HG02970 (cell line): Measurements from ENCODE around the gene LTC4S.
"Not testable (repeated sequence)": the region's sequence is repeated elsewhere in the genome, so short reads cannot be mapped to it uniquely, and the experiment has no call there.

Experiments
- ATAC-seq: cut with Tn5 transposase; IDR thresholded peaks from one replicate; pipeline ENCODE4 v1.9.1; 2021; ENCODE audit warnings: mild to moderate bottlenecking, moderate library complexity, moderate number of reproducible peaks; ENCODE audit not compliant: unreplicated experiment, low FRiP score

The LTC4S gene

DNA sequence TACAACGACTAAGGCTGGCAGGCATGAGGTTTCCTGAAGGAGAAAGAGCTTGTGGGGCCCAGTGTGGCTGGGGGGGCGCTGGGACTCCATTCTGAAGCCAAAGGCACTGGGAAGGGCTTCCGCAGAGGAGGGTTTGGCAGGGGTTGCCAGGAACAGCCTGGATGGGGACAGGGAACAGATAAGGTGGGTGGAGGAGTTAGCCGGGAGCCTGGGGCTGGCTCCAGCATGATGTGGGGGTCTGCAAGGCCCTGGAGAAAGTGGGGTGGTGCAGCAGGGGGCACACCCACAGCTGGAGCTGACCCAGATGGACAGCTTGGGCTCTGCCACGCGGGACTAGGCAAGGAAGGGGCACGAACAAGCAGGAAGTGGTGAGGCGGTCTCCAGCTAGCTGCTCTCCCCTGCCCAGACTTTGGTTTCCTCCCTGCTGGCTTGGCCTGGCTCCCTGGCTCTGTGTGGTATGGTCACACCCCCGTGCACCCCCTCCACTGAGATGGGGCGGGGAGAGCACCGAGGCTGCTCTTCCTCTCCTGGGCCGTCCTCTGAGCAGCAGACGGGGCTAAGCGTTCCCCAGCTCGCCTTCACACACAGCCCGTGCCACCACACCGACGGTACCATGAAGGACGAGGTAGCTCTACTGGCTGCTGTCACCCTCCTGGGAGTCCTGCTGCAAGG, at the start of gene LTC4S:
Gene LTC4S, plus strand, starts transcription at position 519 of the 672 bp plus-strand sequence. Its CDS starts 95 bp downstream, at position 614.
- no peak for ATAC-seq

- ATAC-seq: not testable (repeated sequence)
Measured at GRCh38 chr5:179744106-179744505, 49.7 kb upstream of the LTC4S start.

DNA sequence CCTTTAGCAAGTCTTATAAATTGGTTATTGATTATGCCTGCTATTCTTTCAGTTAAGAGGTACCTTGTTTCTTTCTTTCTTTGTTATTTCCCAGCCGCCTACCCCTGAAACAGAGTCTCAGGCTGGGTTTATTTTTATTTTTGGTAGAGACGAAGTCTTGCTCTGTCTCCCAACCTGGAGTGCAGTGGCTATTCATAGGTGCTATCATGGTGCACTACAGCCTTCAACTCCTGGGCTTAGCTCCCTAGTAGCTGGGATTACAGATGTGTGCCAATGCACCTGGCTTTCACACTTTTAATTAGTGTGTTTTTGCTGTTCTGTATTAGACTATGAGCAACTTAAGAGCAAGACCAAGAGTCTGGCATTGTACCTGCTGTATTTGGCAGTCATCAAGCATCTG, 46.9 kb upstream of the LTC4S start:
- ATAC-seq: no peak

- no peak for ATAC-seq
Measured at GRCh38 chr5:179747811-179748210, 46.0 kb upstream of the LTC4S start.

GRCh38 chr5:179749857-179750508, 43.8 kb upstream of the LTC4S start:
- ATAC-seq: no peak

- ATAC-seq: no peak
Measured at GRCh38 chr5:179753971-179754370, 39.8 kb upstream of the LTC4S start.

GRCh38 chr5:179755022-179755421, 38.8 kb upstream of the LTC4S start:
- no peak for ATAC-seq

DNA sequence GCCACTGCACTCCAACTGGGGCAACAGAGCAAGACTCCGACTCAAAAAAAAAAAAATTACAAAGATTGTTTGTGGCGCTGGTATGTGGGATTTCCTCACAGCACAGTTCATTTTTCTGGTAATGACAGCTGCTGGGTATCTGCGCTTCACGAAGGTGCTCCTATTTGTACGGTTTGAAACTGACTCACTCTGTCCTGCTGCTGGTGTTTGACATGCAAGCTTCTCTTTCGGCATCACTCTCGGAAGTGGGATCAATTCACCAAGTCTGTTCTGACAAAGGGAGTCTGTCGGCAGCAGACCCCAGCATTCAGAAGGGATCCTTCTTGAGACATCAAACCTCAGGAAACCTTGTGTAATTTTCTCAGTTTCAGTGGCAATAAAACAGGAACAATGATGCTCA, 34.8 kb upstream of the LTC4S start:
- no peak for ATAC-seq

GRCh38 chr5:179759581-179760551, 33.9 kb upstream of the LTC4S start:
- ATAC-seq: no peak

GRCh38 chr5:179762079-179762780, 31.6 kb upstream of the LTC4S start:
- no peak for ATAC-seq

GRCh38 chr5:179762781-179763176, 31.0 kb upstream of the LTC4S start:
- ATAC-seq: no peak

DNA sequence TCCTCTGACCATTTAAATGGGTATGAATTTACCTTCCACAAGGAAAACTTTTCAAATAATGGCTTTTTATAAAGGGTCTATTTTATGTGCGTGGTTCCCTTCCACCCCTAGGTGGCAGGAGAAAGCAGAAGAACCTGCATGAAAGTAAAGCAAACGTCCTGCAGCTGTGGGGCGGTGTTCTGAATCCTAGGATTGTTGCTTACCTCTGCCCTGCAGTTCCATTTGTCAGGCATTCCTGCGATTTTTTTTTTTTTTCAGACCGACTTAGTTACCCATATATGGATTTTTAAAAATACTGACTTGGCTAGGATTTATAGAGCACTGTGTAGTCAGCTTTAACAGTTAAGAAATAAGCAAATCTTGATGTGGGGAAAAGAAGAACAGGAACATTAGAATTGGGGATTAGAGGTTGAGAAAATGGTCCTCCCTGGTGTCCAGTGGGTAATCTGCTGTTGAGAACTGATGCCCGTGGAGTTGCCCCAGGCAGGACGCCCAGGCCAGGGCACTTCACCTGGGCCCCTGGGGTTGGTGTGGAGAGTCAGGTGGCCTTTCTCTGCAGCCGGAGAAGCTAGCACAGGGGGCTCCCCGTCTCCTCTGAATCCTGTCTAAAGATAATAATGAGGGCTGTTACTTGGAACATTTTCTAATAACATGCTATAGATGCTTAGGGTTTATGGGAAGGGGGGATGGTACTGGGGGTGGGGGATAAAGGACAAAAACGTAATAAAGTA, 30.4 kb upstream of the LTC4S start:
- ATAC-seq: no peak

DNA sequence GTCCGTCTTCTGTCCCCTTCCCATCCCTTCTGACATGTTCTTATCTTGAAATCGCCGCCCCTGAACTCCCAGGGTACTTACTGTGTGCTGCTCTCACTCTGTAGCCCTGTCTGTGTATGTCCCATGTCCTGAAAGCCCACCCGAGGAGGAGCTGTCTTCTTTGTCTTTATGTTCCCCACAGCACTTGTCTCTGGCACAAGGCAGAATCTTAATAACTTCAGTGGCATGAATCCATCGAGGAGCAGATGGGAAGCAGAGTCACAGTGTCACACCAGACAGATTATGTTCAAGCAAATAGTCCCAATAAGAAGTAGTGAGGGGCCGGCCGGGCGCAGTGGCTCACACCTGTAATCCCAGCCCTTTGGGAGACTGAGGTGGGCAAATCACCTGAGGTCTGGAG, 29.7 kb upstream of the LTC4S start:
- ATAC-seq: no peak

- no peak for ATAC-seq
Measured at GRCh38 chr5:179765400-179765799, 28.4 kb upstream of the LTC4S start.

- ATAC-seq: no peak
Measured at GRCh38 chr5:179766021-179766725, 27.6 kb upstream of the LTC4S start.

DNA sequence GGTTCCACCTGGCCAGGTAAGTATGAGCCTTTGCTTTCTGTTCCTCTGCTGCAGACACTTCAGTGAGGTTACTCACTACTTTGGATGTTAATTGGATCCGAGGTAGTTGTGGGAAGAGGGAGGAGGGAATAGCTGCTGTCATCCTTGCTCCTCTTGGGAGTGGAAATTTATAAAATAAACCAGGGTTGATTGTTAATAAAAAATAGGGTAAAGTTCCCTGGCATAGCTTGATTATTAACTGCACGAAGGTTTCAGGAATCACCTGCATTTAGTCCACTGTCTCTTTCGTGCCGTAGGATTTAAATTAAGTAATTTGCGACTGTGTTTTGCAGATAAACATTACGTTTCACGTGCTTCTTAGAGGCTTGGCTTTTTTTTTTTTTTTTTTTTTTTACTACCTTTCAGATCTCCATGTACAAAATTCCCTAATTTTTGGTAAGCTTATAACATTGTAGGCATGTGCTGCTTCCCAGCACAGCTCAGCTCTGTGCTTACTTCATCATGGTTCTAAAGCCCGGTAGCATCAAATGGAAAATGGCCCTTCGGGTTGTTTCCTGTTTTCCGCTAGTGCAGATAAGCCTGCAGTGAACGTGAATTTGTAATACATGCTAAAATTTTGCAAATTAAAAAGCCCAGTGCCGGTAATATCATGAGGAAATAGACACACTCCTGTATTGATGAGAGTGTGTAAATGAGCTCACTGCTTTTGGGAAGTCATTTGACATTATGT, 26.9 kb upstream of the LTC4S start:
- ATAC-seq: no peak

DNA sequence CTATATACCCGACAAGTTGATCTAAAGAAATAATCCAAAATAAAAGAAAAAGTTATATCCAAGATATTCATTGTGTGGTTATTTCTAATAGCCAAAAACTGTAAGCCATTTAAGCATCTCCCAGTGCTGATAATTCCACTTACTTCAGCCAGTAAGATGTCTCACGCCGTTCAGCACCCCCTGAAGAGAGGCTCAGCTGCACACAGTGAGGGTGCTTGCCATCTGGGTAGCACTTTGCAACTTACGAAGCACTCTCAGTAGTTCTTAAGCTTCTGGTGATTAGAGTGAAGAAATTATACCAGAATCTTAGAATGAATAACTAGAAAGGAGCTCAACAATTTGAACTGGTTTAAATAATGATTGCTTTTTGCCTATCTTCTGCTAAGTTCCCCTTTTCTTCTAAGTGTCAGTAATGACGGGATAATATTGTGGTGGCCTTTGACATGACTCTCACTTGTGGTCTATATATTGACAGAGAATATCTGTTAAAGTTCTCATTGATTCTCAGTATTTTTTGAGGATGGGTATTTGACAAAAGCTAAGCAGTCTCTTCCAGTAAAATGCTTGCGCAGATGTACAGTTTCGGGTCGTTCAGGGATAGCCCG, 26.2 kb upstream of the LTC4S start:
- ATAC-seq: no peak
